Stimulated activated CD4-positive, alpha-beta T cell treated with anti-CD3 and anti-CD28 coated beads, Interleukin-1b, Interleukin-23, amount 100 ng/mL, for 1 hour (primary cell): ENCODE measurements around the gene SMNDC1.

ENCODE experiments used
- DNase-seq, 2 donors: peaks; one replicate each; pipeline ENCODE4 v3.0.0-alpha.2; 2020; ENCODE audit warnings: low read depth in 2 of 2

The SMNDC1 gene

DNA sequence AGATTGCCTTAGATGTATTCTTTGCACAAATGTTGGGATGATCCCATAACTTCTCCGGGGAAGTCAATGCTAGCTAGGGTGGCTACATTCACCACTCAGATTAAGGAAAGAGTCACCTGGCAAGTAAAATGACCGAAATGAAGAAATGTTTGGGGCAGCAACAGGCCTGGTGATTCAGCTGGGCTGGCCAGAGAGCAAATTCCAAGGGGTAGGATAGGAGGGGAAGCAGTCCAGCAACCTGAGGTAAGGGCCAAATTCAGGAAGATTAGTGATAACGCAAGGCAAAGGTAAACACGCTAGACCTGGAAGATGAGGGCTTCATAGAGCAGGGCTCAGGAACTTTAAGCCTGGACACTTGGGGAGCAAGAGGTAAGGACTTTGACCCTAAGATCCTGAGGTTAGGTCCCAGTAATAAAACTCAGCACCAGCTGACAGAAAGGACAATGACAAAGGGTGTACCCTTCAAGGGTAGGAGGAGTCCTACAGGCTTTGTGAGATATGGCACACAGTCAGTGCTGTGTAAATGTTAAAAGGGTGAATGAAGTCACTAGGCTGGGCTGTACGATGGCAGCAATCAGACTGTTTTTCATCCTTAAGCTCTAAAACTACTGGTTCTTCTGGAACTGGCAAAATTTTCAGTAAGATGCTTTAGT is 22.7 kb upstream of the SMNDC1 start:
- no peak for DNase-seq

DNA sequence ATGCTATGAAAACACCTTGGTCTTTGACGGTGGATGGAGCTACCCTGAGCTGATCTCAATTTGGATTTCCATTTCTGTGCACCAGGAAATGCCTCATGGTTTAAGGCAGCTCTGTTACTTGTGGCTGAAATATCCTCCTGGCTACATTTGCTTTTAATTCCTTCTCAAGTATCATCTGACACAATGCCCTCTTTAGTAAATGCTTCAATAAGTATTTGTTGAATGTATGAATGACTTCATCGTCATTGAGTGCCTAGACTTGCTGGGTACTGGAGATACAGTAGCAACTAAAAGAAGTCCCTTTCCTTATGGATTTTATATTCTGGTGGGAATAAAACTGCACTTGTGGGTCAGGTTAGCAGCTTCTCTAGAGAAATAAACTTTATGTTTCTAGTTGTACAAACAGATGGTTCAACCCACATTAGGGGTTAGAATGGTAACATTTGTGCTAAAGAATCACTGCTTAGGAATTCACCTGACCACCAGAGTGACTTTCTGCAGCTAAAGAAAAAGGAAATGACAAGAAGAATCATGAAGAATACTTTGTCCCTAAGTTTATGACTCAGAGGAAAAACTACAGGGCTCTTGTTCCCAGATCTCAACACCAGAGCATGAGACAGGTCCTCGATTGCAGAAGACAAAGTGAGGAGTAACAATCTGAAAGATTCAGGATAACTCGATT is 21.8 kb upstream of the SMNDC1 start:
- DNase-seq = no peak

DNA sequence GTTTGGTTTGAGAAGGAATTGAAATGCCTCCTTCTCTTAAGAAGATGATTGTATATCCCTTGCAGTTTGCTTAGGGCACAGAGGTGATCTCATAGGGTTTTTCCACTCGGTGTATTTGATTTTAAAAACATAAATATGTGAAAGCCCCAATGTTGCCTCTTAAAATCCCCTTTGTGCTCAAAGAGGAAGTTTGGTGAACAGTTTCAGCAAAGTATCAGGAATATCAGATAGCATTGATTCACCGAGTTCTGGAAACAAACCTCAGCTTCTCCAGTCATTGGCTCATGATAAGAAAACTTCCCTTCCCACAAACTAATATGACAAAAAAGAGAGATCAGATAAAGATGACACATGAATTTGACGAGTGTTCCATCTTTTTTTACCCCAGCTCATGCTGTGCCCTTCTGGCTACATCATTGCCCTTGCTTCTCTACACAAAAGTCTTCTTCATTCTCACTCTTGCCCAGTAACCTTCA is 20.1 kb upstream of the SMNDC1 start:
- no peak for DNase-seq

- DNase-seq = no peak
Observed at GRCh38 chr10:110324201-110324804, 19.6 kb upstream of the SMNDC1 start.

GRCh38 chr10:110323503-110323902 is 18.8 kb upstream of the SMNDC1 start:
- DNase-seq = no peak

GRCh38 chr10:110321869-110322620 is 17.3 kb upstream of the SMNDC1 start:
- no peak for DNase-seq

DNA sequence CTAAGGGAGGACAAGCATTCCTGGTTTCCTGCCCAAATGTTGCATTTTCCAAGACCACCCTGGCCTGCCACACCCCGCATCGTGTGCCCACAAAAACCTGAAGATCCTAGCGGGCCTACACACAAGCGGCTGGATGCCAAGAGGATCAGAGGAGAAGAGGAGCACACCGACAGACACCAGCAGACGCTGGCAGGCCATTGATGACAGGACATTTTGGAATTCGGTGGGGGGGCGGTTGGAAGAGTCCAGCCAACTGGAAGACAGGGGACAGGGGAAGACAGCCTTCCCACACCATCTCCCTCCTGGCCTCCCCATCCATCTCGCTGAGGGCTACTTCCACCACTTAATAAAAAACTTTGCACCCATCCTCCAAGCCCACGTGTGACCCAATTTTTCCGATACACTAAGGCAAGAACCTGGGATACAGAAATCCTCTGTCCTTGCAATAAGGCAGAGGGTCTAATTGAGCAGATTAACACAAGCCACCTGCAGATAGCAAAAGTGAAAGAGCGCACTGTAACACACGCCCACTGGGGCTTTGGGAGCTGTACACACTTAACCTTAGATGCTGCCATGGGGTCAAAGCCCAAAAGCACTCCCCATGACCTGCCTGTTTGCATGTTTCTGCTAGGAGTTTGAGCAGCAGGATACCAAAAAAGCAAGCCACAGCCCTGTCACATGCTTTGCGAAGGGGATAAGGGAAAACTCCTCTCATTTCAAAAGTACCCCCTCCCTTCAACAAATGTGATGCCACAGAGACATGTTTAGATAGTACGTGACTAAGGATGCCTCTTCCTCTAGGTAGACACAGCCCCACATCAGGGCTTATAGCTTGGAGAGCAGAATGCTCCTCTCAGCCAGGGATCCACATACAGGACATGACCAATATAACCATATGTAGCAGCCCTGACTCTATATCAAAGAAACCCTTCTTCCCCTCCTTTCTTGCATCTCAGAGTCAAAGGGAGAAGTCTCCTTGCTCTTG is 13.4 kb upstream of the SMNDC1 start:
- DNase-seq = no peak

DNA sequence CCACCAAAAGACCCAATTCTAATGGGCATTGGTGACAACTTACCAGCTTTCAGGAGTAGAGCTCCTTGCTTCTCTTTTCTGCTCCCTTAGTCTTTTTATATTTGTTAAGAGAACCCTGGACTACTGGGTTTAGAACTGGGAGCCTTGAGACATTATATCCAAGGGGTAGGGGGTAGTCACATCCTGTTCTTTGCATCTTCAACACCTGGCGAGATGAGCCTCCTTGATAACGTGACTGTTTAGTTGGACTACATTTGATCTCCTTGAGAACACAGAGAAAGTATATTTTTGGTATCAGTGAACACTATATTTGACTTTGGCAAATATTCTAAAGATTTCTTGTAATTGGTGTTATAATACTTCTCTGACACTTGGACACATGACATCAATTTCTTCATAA is 9.0 kb upstream of the SMNDC1 start:
- no peak for DNase-seq

DNA sequence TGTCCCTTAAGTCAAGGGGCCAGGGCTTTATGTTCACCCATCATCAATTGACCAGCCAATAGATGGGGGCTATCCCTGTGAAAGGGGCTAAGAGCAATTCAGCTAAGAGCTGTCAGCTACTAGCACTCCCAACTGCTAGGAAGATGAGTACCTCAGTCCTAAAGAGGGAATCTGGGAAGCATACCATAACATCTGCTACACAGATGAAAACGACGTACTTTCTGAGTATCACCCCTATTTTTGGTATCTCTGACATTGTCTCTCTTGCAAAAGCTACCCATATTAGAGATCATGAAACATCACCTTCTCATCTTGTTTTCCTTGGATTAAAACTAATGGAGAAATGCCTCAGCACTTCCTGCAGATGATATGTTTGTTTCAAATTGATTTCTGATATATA is 7.5 kb upstream of the SMNDC1 start:
- no peak for DNase-seq

DNA sequence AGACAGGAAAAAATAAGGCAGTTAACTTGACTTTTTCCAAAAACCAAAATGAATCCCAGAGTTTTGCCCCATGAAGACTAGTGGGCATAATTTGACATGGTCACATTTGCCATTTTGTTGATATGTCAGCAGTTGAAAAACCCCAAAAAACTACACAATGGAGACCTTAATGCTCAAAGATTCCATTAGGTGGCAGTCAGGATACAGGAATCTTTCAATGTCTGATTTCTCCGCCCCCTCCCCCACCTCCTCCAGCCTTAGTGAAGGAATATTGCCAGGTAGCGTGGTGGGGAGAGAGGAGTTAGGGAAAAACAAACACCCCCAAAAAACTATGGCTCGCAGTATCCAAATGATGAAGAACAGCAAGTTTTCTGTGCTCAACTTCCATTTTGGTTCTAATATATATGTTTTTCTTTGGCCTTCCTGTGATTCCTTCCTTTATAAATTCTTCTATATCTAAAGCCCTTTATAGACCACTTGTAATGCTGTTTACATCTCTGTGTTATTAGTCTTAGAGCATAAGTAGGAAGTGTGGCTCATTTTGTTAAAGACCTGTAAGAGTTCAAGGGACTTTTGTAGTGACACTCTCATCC is 6.7 kb upstream of the SMNDC1 start:
- peak in 1 of 2 donors; percentile 21 for DNase-seq

- DNase-seq = no peak
Observed at GRCh38 chr10:110310741-110311140, 6.0 kb upstream of the SMNDC1 start.

GRCh38 chr10:110307805-110308204 is 3.1 kb upstream of the SMNDC1 start:
- no peak for DNase-seq

- DNase-seq = no peak
Observed at GRCh38 chr10:110306452-110306768, 1.7 kb upstream of the SMNDC1 start.

DNA sequence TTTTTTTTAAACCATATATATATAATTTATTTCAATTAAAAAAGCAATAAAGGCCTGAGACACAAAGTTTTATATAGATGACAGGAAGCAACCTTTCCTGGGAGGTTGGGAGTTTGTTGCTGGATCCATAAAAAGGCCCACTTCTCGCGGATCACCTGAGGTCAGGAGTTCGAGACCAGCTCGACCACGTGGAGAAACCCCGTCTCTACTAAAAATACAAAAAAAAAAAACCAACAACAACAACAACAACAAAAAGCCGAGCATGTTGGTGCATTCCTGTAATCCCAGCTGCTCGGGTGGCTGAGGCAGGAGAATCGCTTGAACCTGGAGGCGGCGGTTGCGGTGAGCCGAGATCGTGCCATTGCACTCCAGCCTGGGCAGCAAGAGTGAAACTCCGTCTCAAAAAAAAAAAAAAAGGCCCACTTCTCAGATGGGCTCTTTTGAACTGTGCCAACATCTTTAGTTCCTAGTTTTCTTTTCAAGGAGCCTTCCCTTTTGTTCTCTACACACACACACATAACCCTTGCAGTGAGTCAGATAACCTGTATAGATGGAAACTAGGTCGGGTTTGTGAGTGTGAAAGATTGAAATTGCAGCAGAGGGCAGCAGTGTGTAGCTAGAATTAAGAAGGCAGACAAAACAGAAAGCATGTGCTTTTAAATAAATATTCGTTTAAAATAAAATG is 1.2 kb upstream of the SMNDC1 start:
- DNase-seq = peak; percentile 19 to 21

GRCh38 chr10:110304394-110304779 is 333 bp downstream of the SMNDC1 start:
- DNase-seq = no peak

DNA sequence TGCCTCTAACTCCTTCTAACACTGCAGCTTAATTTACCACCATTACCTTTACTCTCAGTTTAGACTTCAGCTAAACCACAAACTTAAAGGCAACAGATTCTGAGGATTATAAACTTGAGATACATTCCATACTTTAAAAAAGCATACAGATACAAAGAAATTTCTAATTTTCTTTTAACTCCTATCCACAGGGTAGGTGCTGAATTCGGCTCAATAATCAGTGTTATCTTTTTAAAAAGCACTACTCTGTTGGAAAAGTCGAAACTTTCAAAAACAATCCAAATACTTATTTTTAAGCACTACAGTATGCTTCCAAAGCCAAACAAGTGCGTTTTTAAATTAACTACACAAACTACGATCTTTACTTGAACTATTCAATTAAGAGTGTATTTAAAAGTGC is 1.0 kb downstream of the SMNDC1 start:
- DNase-seq = no peak

GRCh38 chr10:110300486-110300986 is 4.2 kb downstream of the SMNDC1 start:
- no peak for DNase-seq

DNA sequence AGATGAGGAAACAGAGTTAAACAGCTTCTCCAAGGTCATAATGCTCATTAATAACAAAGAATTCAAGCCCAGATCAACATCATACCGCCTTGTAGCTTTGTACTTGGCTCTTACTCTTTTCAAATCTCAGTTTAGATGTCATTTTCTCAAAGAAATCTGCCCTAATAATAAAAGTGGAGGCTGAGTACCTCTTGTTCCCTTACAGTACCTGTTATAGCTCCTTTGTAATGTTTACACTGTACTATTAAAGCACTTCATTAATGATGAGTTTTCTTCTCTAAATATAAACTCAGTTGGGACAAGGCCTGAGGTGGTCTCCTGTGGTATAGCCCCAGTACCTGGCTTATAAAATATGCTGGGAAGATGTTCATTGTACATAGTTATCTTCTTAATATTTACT is 7.8 kb downstream of the SMNDC1 start:
- DNase-seq = no peak

DNA sequence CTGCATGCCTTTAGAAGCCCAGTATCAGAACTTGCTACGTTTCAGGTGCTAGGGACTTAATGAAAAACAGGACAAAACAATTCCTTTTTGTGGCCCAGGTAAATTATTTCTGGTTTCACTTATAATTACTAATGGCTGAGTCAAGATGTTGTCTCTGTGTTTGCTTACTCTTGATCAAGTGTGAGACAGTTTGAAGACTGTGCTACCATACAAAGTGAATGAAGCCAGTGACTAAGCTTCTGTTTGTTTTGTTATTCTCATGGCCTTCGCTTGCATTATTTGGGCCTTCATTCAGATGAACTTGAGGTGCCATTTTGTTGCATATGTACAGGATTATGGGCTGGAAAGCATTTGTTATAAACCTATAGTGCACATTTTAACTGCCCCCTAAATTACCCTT is 17.9 kb downstream of the SMNDC1 start:
- no peak for DNase-seq

DNA sequence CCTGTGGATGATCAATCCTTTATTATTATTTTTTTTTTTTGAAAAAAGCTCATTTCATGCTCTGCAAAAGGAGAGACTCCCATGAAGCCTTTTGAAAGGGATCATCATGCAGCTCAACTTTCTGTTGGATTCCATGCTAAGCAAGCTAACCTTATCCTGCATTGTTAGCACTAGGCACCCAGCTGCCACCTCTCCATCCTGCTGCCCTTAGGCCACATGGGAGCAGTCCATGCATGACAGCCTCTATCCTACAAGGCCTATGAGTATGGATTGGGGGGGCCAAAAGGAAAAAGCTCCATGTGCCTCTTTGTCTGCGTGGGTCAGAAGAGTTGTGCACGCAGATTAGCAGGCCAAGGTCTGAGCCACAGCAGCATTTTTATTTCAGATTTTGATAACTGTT is 19.2 kb downstream of the SMNDC1 start:
- DNase-seq = no peak
